Hematopoietic multipotent progenitor cell treated with erythropoietin and hydrocortisone succinate and interleukin-3 and kit ligand, for 8 days (in vitro differentiated cells): Measurements from ENCODE around the gene SARDH.
A peak's percentile ranks its signal among the peaks of the same experiment; 100 is the strongest.
"Not testable (repeated sequence)": the region's sequence is repeated elsewhere in the genome, so short reads cannot be mapped to it uniquely, and the experiment has no call there.

ENCODE experiments used
- DNase-seq: peaks from one replicate; pipeline ENCODE4 v3.0.0-alpha.2; 2015

SARDH gene

DNA sequence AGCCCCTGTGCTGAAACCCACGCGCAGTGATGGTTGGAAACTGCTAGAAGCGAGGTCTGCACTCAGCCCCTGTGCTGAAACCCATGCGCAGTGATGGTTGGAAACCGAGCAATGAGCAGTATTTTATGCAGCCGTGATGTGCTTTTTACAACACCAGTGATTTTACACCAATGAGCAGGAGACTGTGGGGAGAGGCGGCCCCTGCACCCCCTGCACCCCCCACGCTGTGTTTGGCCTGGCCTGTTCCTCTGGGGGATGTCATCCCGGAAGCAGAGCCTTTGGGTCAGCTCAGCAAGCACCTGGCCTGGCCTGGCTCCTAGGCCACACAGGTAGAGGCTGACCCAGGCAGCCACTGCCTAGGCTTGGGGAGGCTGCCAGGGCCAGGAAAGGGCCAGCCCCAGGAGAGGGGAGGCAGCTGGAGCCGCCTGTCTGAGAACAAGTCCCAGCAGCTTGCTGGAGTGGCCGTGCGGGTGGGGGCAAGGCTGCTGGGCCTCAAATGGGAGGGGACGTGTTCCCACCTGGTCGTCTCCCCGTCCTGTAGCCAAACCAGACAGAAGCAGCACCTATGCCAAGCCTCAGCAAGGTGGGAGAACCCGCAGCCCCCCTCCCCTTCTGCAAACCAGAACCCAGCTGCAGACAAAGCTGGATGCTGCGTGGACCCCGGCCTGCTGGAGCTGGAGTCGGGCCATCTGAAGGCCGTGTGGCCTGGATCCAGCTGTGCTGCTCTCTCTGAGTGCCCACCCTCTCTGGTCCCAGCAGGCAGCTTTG lies 55.1 kb downstream of the SARDH start:
- no peak for DNase-seq

DNA sequence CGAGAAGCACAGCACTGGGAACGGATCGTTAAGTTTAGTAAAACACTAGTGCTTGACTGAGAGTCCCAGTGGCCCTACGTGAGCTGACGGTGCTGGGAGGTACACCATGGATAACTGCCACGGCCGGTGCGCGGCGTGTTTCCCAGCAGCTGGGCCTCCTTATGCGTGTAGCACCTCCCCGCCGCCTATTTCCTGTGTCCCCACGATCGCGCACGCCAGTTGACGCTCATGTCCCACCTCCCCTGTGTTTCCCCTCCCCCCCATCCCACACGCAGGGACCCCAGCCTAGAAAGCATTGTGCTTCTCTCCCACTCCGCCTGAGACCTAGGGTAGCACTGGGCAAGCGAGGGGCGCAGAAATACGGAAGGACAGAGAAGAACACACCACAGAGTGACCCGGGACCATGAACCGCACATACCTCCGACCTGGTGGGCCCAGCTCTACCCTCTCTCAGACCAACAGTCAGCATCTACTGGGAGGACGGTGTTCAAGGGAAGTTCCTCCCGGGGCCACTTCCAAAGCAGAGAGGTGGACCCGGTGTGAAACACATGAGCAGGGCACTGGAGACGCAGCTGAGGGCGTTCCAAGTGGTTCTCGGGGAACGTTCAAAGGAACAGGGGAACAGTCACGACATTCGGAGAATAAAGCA lies 56.4 kb downstream of the SARDH start:
- DNase-seq, result no peak

DNA sequence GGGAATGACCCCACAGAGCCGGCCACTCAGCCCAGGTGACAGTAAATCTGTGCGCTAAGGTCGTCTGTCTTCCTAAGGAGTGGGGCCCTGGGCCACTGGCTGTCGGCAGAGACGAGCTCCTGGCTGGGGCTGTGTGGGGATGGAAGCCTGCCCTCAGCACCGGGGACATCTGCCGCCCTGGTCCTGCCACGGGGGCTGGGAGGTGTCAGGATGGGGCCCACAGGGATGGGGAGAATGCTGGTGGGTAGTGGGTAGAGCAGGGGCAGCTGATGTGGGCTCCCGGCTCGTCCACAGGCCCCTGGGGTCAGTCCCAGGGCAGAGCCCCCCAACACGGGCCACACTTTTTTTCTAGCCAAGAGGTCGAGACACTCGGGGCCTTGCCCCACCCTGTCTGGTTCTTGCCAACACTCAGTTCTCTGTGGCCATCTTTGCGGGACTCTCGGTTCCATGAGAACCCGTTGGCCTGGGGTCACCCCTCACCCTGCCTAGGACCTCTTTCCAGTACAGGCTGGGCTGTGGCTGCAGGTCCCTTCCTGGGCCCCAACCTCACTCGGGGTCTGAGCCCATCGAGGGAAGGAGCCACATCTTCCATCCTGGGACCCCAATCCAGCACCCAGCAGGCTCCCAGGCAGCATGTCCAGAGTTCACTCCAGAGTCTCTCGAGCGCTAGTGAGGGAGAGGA lies 57.0 kb downstream of the SARDH start:
- no peak for DNase-seq

DNA sequence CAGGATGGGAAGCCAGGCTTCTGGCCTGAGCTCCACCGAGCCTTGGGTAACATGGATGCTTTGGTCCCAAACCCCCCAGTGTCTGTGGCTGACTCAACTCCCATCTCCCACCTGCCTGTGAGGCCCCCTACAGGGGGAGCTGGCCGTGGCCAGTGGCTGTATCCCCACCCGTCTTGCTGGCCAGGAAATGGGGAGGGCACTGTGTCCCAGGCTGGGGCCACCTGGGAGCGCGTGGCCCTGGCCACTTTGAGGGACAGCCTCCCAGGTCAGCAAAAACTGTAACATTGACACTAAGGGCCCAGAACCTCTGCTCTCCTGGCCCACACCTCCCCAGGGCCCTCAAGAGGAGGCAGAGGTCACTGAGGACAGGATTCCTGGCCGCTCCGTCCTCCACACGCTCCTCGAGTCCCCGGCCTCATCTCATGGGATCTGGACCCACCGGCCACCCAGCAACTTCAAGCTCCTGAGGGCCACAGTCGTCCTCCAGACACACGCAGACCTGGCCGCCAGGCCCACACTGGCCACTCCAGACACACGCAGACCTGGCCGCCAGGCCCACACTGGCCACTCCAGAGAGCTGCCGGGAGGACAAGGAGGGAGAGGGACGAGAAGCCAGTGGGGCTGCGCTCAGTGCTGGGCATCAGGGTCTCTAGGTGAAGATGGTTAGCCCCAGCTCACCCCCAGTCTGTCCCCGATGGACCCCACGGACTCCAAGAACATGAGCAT lies 57.7 kb downstream of the SARDH start:
- no peak for DNase-seq

DNA sequence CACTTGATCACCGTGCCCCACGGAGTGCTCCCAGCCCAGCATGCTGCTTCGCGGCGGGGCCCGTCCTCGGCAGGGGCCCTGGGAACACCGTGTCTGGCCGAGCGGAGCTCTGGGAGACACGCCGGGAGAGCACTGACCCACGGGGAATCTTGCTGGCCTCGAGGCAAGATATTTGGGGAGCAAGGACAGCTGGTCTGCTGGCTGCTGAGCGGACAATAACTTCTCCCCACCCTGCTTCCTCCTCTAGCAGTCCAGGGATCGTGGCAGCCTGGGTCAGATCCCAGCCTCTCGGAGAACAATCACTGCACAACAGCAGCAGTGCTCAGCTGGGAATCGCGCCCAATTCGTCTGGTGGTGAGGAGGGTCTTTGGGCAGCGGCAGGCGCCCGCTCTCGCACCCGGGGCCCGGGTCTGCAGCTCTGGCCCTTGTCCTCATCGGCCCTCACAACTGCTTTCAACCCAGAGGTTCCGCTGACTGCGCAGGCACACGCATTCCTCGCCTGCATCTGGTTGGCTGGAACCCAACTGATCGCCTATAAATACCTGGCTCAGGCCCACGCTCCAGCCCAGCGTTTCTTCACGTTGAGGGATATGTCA lies 58.6 kb downstream of the SARDH start:
- no peak for DNase-seq

DNA sequence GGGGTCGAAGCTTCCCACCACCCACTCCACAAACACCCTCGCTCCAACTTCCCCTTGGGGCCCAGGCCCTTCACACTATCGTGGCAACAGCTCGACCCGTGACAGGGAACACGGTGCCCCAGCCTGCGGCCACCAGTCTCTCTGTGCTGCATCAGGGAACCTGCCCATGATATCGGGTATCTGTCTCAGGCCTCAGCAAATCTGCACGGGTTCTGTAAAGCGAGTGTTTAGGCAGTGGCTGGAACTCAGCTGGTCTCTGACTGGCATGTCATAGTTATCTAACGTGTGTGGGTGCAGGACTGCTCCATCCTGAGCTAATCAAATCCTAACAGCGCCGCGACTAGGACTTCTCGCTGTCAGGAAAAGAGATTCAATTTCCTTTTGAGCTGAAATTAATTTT lies 59.1 kb downstream of the SARDH start:
- peak; percentile 46 for DNase-seq

DNA sequence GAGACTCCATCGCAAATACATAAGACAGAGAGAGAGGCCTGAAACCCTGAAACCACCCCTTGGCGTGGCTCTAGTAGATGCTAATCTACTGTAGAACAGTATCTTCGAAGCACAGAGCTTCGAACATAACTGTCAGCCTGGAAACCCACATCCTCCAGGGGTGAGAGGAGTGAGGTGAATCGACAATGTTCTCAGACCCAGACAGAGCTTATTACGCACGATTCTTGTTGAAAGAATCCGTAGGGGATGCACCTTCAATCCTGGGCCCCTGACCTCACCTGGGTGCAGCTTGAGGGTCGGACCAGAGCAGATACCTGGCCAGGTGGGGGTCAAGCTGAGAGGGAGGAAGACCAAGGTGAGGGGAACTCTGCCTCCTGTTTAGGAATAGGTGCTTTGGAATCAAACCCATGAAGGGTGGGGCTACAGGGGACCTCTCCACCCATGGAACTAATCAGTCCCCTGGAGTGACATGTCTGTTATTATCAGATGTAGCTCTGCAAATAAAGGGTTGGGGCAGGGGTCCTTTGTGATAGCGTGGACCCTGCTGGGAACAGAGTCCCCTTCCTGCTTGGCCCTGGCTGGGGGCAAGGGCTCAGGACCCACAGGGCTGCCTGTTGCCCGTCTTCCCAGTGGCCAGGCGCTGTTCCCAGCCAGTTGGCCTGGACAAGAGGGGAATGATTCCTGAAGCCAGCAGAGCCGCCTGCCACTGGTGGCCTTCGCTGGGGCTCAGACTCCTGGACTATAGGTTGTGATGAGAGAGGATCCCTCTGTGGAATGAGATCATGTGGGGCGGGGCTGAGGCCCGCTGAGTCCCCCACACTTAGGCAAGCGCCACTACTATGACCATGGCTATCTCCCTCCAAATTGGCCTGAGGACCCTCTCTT lies 60.8 kb downstream of the SARDH start:
- DNase-seq, result peak; percentile 78

DNA sequence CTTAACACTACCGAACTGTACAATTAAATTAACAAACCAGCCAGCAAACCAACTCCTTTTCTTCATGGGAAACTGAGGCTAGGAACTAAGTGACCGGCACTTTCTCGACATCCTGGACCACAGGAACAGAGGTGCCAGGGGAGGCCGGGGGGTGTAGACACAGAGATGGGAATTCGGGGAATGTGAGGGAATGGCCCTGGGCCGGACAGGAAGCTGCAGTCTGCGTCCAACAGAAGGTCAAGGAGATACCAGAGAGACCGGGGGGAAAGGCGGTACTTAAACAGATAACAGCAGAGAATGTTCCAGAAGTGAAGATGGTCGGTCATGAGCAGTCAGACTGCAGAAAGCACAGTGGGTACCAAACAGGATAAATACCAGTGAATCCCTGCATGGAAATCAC lies 61.7 kb downstream of the SARDH start:
- DNase-seq, result no peak

DNA sequence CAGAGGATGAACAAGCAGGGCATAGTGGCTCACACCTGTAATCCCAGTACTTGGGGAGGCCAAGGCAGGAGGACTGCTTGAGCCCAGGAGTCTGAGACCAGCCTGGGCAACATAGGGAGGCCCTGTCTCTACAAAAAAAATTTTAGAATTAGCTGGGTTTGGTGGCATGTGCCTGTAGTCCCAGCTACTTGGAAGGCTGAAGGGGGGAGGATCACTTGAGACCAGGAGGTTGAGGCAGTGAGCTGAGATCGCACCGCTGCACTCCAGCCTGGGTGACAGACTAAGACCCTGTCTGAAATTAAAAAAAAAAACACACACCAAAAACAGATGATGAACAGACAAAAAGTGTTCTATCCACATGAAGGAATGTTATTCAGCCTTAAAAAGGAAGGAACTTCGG lies 62.4 kb downstream of the SARDH start:
- DNase-seq, result not testable (repeated sequence)

DNA sequence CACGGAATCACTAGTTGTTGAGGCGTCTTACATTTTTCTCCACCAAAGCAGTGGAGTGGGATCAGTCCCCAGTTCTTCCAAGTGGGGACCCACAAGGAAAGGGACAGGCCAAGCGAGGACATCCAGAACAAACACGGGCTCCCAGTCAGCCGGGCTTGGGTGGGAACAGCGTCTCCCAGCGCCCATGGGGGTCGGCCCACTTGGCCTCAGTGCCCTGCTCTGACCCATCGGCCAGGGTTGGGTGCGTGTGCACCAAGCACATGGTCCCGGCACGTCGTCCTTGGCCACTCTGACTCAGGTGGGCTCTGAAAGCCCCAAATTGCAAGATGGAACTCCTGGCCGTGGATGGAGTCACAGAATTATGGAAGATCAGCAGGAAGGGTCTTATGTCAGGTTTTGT lies 64.1 kb downstream of the SARDH start:
- no peak for DNase-seq

DNA sequence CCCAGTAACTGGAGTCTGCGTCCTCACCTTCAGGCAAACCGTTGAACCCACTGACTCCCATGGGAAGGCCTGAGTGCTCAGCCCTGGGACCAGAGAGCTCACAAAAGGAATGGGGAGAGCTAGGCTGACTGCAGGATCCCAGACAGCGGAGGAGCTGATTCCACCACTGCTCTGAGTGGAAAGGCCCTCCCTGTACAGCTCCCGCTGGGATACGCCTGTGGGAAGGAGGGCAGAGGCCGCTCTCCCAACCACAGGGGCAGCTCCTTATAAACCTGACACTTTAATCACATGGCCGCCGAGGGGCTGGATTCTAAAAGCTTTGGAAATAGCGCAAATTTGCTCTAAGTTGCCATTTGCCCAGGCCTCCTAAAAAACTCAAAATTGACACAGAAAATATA lies 64.9 kb downstream of the SARDH start:
- no peak for DNase-seq

DNA sequence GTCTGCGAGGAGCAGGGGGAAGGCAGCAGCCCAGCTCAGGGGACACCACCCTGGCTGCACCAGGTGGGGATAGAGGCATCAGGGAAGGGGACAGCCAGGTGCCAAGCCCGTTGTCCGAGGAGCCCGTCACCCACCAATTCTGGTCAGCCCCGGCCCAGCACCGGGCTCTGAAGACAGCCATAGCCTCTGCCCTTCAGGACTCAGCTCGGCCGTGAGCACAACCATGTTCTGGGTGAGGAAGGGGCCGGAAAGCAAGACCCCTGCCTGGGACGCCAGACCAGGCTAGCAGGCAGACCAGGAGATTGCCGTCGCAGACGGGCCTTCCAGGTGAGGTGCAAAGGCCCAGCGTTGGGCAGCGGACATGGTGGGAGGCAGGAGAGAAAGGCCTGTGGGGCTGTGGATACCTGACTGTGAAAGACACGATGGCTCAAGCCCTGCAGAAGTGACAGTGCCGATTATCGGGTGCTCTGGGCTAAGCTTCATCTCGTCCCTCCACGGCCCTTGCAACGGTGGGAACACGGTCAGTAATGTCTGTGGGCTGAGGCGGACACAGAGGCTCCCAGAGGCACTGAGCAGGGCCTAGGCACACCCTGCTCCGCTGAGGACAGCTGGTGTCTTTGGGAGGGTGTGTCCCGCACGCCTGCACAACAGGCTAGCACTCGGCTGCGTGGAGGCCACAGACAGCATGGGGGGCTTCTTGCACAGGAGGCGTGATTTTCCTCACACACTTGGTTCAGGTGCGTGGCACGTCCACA lies 65.5 kb downstream of the SARDH start:
- DNase-seq, result no peak

DNA sequence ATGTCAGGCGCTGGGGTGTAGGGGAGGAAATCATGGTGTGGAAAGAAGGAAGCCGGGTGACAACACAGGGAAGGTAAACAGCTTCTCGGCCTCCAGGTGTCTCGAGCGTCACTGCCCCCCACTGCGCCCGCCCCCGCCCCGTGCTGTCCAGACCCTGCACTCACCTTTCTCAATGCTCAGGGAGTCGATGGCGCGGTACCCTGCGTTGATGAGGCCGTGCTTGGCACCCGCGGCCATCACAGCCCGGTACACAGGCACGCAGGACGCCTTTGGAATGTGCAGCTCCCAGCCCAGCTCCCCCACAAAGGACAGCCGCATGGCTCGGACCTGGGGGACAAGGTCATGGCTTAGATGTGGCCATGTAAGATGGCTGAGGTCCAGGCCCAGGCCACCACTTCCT lies 66.8 kb downstream of the SARDH start:
- DNase-seq, result no peak

DNA sequence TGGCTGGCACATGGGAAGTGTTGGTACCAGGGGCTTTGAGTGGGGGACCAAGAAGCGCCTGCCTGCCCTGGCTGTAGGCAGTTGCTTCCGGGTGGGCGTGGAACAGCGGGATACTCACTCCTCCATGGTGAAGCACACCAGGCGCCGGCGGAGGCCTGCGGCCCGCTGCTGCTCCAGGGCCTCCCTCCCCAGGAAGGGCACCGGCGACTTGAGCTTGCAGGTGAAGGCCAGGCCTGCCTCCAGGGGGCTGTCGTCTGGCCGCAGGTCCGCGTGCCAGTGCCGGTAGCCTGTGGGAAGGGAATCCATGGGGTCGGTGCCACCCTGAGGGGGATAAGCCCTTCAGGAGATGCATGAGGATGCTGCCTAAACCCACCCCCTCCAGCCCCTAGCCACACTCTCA lies 67.7 kb downstream of the SARDH start:
- no peak for DNase-seq

DNA sequence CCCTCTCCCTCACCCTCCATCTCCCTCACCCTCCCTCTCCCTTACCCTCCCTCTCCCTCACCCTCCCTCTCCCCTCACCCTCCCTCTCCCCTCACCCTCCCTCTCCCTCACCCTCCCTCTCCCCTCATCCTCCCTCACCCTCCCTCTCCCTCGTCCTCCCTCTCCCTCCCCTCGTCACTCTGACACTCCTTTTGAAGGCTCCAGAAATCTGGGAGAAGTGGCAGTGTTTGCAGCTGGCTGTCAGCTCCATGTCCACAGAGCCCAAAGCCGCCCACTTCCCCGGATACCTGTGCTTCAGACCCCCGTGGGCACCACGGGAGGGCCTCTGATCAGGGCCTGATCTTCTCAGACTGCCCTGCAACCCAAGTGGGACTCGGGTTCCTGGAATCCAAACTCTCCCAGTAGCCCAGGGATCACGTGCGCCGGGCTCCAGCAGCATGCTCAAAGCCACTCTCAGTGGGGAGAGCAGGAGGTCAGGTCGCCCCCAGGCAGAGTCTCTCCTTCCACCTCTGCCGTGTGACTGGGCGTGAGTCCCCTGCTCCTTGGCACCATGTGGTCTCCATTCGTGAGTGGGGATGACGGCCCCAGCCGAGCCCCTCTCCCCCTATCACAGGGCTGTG lies 68.9 kb downstream of the SARDH start:
- DNase-seq, result no peak

DNA sequence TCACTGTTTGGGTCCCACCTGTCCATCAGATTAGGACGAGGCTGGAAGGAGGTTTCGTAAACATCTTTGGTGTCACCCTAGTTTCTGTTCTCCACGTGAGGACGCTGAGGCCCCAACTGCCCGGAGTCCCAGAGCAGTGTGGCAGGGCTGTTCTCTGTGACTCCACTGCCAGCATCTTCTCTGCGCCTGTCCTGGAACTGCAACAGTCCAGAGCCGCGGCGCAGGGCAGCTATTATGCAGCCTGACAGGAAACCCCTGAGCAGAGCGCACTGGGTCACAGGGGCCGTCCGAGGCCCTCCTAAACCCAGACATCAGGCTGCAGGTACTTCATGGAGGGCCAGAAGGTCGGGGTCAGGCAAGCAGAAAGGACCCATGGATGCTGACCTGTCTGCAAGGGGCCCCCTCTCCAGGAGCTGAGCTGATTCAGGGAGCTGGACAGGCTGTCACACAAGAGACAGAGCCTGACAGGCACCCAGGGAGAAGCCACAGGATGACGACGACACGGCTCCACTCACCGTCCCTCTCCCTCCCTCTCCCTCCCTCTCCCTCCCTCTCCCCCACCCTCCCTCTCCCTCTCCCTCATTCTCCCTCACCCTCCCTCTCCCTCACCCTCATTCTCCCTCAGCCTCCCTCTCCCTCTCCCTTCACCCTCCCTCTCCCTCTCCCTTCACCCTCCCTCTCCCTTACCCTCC lies 70.2 kb downstream of the SARDH start:
- no peak for DNase-seq

DNA sequence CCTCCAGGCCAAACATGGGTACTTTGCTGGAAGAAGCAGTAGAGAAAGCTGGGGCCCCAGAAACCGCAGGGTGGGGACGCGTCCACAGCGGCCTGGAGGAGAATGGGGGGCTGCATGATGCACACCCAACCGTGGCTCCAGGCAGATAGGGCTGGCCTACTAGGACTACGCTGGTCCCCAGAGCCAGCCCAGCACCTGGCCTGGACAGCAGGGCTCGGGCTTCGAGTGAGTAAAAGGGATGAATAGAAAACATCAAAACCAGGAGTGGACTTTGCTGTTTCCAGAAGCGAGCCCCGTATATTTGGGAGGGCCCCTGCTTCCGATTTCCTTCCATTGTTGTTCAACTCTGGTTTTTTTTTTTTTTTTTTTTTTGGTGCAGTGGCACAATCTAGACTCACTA lies 71.3 kb downstream of the SARDH start:
- DNase-seq, result no peak

DNA sequence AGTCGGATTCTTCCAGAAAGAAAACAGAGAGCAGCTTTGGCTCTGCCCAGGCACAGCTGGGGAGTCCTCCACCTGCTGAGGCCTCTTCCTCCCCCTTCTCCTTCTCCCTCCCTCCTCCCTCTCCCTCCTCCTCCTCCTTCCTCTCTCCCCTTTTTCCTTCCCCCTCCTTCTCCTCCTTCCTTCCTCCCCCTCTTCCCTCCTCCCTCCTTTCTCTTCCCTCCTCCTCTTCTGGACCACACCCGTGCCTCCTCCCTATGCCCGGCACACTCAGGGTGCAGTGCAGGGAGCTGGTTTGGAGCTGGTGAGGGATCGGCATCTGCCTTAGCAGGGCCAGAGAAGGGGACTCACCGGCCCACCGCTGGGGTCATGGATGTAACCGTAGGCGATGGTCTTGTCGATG lies 71.8 kb downstream of the SARDH start:
- DNase-seq, result no peak

DNA sequence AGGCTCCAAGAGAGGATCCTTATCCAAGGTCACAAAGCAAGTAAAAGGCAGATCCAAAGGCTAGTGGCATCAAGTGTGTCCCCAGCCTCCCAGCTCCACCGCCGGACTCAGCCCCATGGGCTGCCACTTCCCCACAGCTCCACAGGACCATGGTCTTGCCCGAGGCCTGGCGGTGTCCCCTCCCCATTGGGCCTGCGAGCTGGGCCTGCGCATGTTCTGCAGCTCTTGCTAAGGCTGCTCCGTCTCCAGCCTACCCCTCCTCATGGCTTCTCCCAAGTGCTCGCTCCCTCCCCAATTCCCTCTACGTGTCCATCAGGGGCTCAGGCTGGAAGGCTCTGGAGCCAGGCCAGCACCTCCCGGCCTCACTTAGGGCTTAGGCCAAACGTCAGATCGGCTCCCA lies 72.6 kb downstream of the SARDH start:
- no peak for DNase-seq

DNA sequence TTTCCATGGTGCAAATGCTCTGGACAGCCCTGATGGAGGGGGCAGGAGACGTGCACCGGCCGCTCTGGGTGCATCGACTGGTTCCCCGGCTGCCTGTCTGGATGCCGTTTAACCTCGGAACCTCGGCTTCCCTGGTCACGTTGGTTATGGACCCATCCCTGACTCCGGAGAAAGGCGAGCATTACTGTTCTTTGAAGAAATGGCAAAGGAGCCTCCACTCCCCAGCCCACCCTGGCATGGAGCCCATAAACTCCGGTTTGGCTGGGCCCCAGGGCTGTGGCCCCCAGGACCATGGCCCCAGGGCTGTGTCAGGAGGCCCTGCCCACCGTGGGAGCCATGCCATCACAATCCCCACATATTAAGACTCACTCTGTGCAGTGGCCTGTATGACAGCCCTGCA lies 73.1 kb downstream of the SARDH start:
- DNase-seq, result no peak
